HCT116 (cell line): ENCODE results near the gene RETSAT.

Experiments used
- CBX3 ChIP-seq: IDR thresholded peaks from 2 replicates; pipeline ENCODE4 v1.6.1; 2012; ENCODE audit warnings: low read depth
- CEBPB ChIP-seq: IDR thresholded peaks from 2 replicates; pipeline ENCODE4 v1.6.1; 2012; ENCODE audit warnings: low read depth
- EZH2 ChIP-seq: fragments of 200-600 bp; sonication (generic); IDR thresholded peaks from 2 replicates; pipeline ENCODE4 v1.6.1; 2017; ENCODE audit warnings: antibody characterized with exemption, mixed run types
- EZH2phosphoT487 ChIP-seq: fragments of 200-600 bp; IDR thresholded peaks from 2 replicates; pipeline ENCODE4 v1.6.1; 2018; ENCODE audit warnings: antibody characterized with exemption, borderline replicate concordance
- POLR2A ChIP-seq: IDR thresholded peaks from 2 replicates; pipeline ENCODE4 v1.7.0; 2011; ENCODE audit warnings: borderline replicate concordance; ENCODE audit not compliant: insufficient read depth, insufficient read length; ENCODE audit errors: extremely low read depth
- POLR2AphosphoS5 ChIP-seq: IDR thresholded peaks from 2 replicates; pipeline ENCODE4 v1.6.1; 2011; ENCODE audit warnings: mild to moderate bottlenecking, low read depth, low read length, moderate library complexity
- RAD21 ChIP-seq: IDR thresholded peaks from 2 replicates; pipeline ENCODE4 v1.6.1; 2012; ENCODE audit warnings: low read depth, mild to moderate bottlenecking
- REST ChIP-seq: IDR thresholded peaks from 2 replicates; pipeline ENCODE4 v1.6.1; 2012; ENCODE audit warnings: low read depth
- SIN3A ChIP-seq: IDR thresholded peaks from 2 replicates; pipeline ENCODE4 v1.6.1; 2012; ENCODE audit warnings: low read depth
- YY1 ChIP-seq: IDR thresholded peaks from 2 replicates; pipeline ENCODE4 v1.6.1; 2011; ENCODE audit warnings: low read length, low read depth, moderate library complexity, mild to moderate bottlenecking; ENCODE audit not compliant: insufficient replicate concordance; ENCODE audit errors: extremely low read depth
- ZBTB33 ChIP-seq: IDR thresholded peaks from 2 replicates; pipeline ENCODE4 v1.6.1; 2011; ENCODE audit warnings: mild to moderate bottlenecking, low read length, moderate library complexity; ENCODE audit not compliant: insufficient replicate concordance; ENCODE audit errors: extremely low read depth
- TF ChIP-seq, protein P1 (sequence below): IDR thresholded peaks from 2 replicates; pipeline ENCODE4 v1.6.1; 2012
- TF ChIP-seq, protein P2 (sequence below), 3 experiments: fragments of 200-600 bp in 1 of 3; sonication (generic) in 1 of 3; IDR thresholded peaks in 2 of 3; conservative IDR thresholded peaks in 1 of 3; 2 replicates each; pipeline ENCODE4 v1.5.1; 2012 to 2017; ENCODE audit warnings: low read depth in 2 of 3, low read length in 2 of 3, antibody characterized with exemption in 1 of 3, borderline replicate concordance in 1 of 3, control low read depth in 1 of 3, mild to moderate bottlenecking in 1 of 3, mixed read lengths in 1 of 3, mixed run types in 1 of 3, moderate library complexity in 1 of 3; ENCODE audit not compliant: insufficient read depth in 1 of 3
- TF ChIP-seq, protein P3 (sequence below): IDR thresholded peaks from 2 replicates; pipeline ENCODE4 v1.6.1; 2012

GRCh38 chr2:85347599-85347998 lies 6.7 kb downstream of the RETSAT start:
- TF ChIP-seq CBX3 (no peak), EZH2 (no peak), SIN3A (no peak), EZH2phosphoT487 (no peak), REST (no peak), POLR2AphosphoS5 (no peak), RAD21 (no peak), YY1 (no peak), CEBPB (no peak), POLR2A (no peak), ZBTB33 (no peak)
- TF ChIP-seq, protein P1, sequence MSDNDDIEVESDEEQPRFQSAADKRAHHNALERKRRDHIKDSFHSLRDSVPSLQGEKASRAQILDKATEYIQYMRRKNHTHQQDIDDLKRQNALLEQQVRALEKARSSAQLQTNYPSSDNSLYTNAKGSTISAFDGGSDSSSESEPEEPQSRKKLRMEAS, result no peak
- TF ChIP-seq, protein P2, sequence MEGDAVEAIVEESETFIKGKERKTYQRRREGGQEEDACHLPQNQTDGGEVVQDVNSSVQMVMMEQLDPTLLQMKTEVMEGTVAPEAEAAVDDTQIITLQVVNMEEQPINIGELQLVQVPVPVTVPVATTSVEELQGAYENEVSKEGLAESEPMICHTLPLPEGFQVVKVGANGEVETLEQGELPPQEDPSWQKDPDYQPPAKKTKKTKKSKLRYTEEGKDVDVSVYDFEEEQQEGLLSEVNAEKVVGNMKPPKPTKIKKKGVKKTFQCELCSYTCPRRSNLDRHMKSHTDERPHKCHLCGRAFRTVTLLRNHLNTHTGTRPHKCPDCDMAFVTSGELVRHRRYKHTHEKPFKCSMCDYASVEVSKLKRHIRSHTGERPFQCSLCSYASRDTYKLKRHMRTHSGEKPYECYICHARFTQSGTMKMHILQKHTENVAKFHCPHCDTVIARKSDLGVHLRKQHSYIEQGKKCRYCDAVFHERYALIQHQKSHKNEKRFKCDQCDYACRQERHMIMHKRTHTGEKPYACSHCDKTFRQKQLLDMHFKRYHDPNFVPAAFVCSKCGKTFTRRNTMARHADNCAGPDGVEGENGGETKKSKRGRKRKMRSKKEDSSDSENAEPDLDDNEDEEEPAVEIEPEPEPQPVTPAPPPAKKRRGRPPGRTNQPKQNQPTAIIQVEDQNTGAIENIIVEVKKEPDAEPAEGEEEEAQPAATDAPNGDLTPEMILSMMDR (IDR thresholded peaks at IDR 0.05 in 2 of 3, conservative IDR thresholded peaks at IDR 0.05 in 1 of 3; ENCODE audit: borderline replicate concordance in 1 of 3, insufficient read depth in 1 of 3, low read depth in 2 of 3, low read length in 2 of 3), result no peak
- TF ChIP-seq, protein P3, sequence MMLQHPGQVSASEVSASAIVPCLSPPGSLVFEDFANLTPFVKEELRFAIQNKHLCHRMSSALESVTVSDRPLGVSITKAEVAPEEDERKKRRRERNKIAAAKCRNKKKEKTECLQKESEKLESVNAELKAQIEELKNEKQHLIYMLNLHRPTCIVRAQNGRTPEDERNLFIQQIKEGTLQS, result no peak
